Urinary bladder (tissue), 4 donors: Measurements from ENCODE around the gene ACTR3C. TPM values are rescaled to one million over a fixed set of nuclear protein-coding genes. Genes with fewer than 3 reads are reported as not detected.

Experiments used
- DNase-seq: peaks from one replicate; pipeline ENCODE4 v3.0.0-alpha.2; 2015; ENCODE audit errors: extremely low spot score
- H3K27ac ChIP-seq: one replicate; pipeline ENCODE4 v1.5.1; 2013; ENCODE audit warnings: low read depth, mild to moderate bottlenecking, moderate library complexity
- H3K36me3 ChIP-seq: one replicate; pipeline ENCODE4 v1.6.1; 2013; ENCODE audit warnings: mild to moderate bottlenecking, moderate library complexity; ENCODE audit not compliant: insufficient read depth
- H3K4me1 ChIP-seq: one replicate; pipeline ENCODE4 v1.6.1; 2013; ENCODE audit warnings: mild to moderate bottlenecking, moderate library complexity; ENCODE audit not compliant: insufficient read depth
- H3K4me3 ChIP-seq: one replicate; pipeline ENCODE4 v1.5.1; 2013; ENCODE audit warnings: low read depth, low read length
- WGBS: extraction: QIAGEN DNeasy Blood & Tissue Kit; methylation state at CpG from one replicate; pipeline ENCODE4 v1.1.7; 2013; 5-methylcytosine and 5-hydroxymethylcytosine counted together
- polyA plus RNA-seq: library from polyadenylated mRNA; stranded (reverse); fragments of 200-250 nt; gene quantifications from one replicate; pipeline ENCODE4 v1.2.3, GENCODE V29; 2013
- total RNA-seq: library from RNA; depleted of rRNA; stranded (reverse); fragments of >200 nt; gene quantifications from one replicate; pipeline ENCODE4 v1.2.3, GENCODE V29; 2014
- donor health status: healthy with polysubstance abuse.
- donor health status: healthy.

The ACTR3C gene
- total and polyA plus RNA-seq, 2 donors, result 3.4 to 6.5 TPM

- WGBS, result 62% methylated on average over 8 of the region's 8 CpGs
- Histone ChIP-seq H3K4me1 (no peaks in the 10 kb centered on the region), H3K36me3 (no peaks in the 10 kb centered on the region), H3K4me3 (no peak overlapping the region), H3K27ac (no peak overlapping the region)
- DNase-seq, result no peak
Observed at GRCh38 chr7:150351587-150352194, 28.3 kb upstream of the ACTR3C start.

- no peaks in the 10 kb centered on the region for H3K36me3 ChIP-seq
- 91% methylated on average over 5 of the region's 5 CpGs for WGBS
- H3K4me3 ChIP-seq, result no peak overlapping the region
- no peaks in the 10 kb centered on the region for H3K4me1 ChIP-seq
- DNase-seq, result no peak
- no peak overlapping the region for H3K27ac ChIP-seq
Observed at GRCh38 chr7:150346922-150347321, 23.6 kb upstream of the ACTR3C start.

GRCh38 chr7:150345012-150345411 lies 21.7 kb upstream of the ACTR3C start:
- WGBS, result 59% methylated on average over 1 of the region's 1 CpG
- DNase-seq, result no peak
- Histone ChIP-seq H3K36me3 (no peaks in the 10 kb centered on the region), H3K4me1 (no peaks in the 10 kb centered on the region), H3K4me3 (no peak overlapping the region), H3K27ac (no peak overlapping the region)

GRCh38 chr7:150344299-150344698 lies 21.0 kb upstream of the ACTR3C start:
- no peak overlapping the region for H3K4me3 ChIP-seq
- no peaks in the 10 kb centered on the region for H3K36me3 ChIP-seq
- DNase-seq, result no peak
- no peaks in the 10 kb centered on the region for H3K4me1 ChIP-seq
- no peak overlapping the region for H3K27ac ChIP-seq

- no peaks in the 10 kb centered on the region for H3K36me3 ChIP-seq
- WGBS, result 92% methylated on average over 2 of the region's 2 CpGs
- H3K27ac ChIP-seq, result no peak overlapping the region
- no peak for DNase-seq
- H3K4me3 ChIP-seq, result no peak overlapping the region
- H3K4me1 ChIP-seq, result no peaks in the 10 kb centered on the region
Observed at GRCh38 chr7:150343225-150343624, 19.9 kb upstream of the ACTR3C start.

GRCh38 chr7:150342121-150342408 lies 18.7 kb upstream of the ACTR3C start:
- Histone ChIP-seq H3K36me3 (no peaks in the 10 kb centered on the region), H3K27ac (no peak overlapping the region), H3K4me1 (no peaks in the 10 kb centered on the region), H3K4me3 (no peak overlapping the region)
- WGBS, result 74% methylated on average over 9 of the region's 9 CpGs
- DNase-seq, result no peak

- H3K27ac ChIP-seq, result no peak within 1 kb of the TSS
- WGBS, result 4% methylated on average over 49 of the region's 49 CpGs
Observed at GRCh38 chr7:150341263-150342120, 18.1 kb upstream of the ACTR3C start, which contains the start of gene RARRES2. RARRES2 (minus strand) TSS chr7:150341629; CDS start chr7:150340609, 1,020 bp downstream.

GRCh38 chr7:150340875-150341262 lies 17.5 kb upstream of the ACTR3C start:
- Histone ChIP-seq H3K4me3 (peak overlapping the region; percentile 52), H3K36me3 (no peaks in the 10 kb centered on the region), H3K4me1 (no peaks in the 10 kb centered on the region), H3K27ac (no peak overlapping the region)
- DNase-seq, result no peak
- 3% methylated on average over 29 of the region's 29 CpGs for WGBS

More at GRCh38 chr7:150341263-150342120, 18.1 kb upstream of the ACTR3C start, which contains the start of gene RARRES2:
- H3K4me1 ChIP-seq, result no peaks in the 10 kb centered on the region
- no peak for DNase-seq
- no peaks in the 10 kb centered on the region for H3K36me3 ChIP-seq
- H3K4me3 ChIP-seq, result peak within 1 kb of the TSS; percentile 52

- no peaks in the 10 kb centered on the region for H3K4me1 ChIP-seq
- no peak overlapping the region for H3K27ac ChIP-seq
- 9% methylated on average over 39 of the region's 39 CpGs for WGBS
- H3K4me3 ChIP-seq, result peak overlapping the region; percentile 52
- DNase-seq, result no peak
- no peaks in the 10 kb centered on the region for H3K36me3 ChIP-seq
Observed at GRCh38 chr7:150340024-150340749, 16.8 kb upstream of the ACTR3C start.

GRCh38 chr7:150339409-150339809 lies 16.1 kb upstream of the ACTR3C start:
- H3K36me3 ChIP-seq, result no peaks in the 10 kb centered on the region
- H3K27ac ChIP-seq, result no peak overlapping the region
- no peak for DNase-seq
- H3K4me3 ChIP-seq, result no peak overlapping the region
- no peaks in the 10 kb centered on the region for H3K4me1 ChIP-seq
- 55% methylated on average over 9 of the region's 9 CpGs for WGBS

- H3K4me3 ChIP-seq, result no peak overlapping the region
- WGBS, result 84% methylated on average over 11 of the region's 11 CpGs
- DNase-seq, result no peak
- H3K4me1 ChIP-seq, result no peaks in the 10 kb centered on the region
- no peaks in the 10 kb centered on the region for H3K36me3 ChIP-seq
- H3K27ac ChIP-seq, result no peak overlapping the region
Observed at GRCh38 chr7:150338166-150338829, 15.0 kb upstream of the ACTR3C start.

GRCh38 chr7:150337659-150338081 lies 14.3 kb upstream of the ACTR3C start:
- Histone ChIP-seq H3K36me3 (no peaks in the 10 kb centered on the region), H3K4me1 (no peaks in the 10 kb centered on the region), H3K27ac (peak overlapping the region; percentile 16), H3K4me3 (no peak overlapping the region)
- no peak for DNase-seq
- 80% methylated on average over 6 of the region's 6 CpGs for WGBS

GRCh38 chr7:150337179-150337578 lies 13.8 kb upstream of the ACTR3C start:
- 71% methylated on average over 18 of the region's 18 CpGs for WGBS
- Histone ChIP-seq H3K4me3 (no peak overlapping the region), H3K4me1 (no peaks in the 10 kb centered on the region), H3K27ac (peak overlapping the region; percentile 16), H3K36me3 (no peaks in the 10 kb centered on the region)
- DNase-seq, result no peak
